GM12865 (cell line): ENCODE data around the gene AKR7A2.

ENCODE experiments used
- DNase-seq: peaks from one replicate; pipeline ENCODE4 v3.0.0; 2010; ENCODE audit warnings: low read depth
- H3K4me3 ChIP-seq: 2 replicates; pipeline ENCODE4 v1.5.1; 2011; ENCODE audit warnings: mild to moderate bottlenecking, low read depth, low read length, control low read depth
- CTCF ChIP-seq: IDR thresholded peaks from 2 replicates; pipeline ENCODE4 v1.5.1; 2011; ENCODE audit warnings: low read length, control low read depth, low read depth, inconsistent platforms; ENCODE audit not compliant: insufficient read depth; ENCODE audit errors: missing control alignments

The AKR7A2 gene

GRCh38 chr1:19319196-19319595, 7.3 kb upstream of the AKR7A2 start:
- TF ChIP-seq CTCF, result no peak
- no peak overlapping the region for H3K4me3 ChIP-seq
- no peak for DNase-seq

GRCh38 chr1:19317126-19317910, 5.4 kb upstream of the AKR7A2 start:
- H3K4me3 ChIP-seq, result no peak overlapping the region
- TF ChIP-seq CTCF, result no peak
- no peak for DNase-seq

- H3K4me3 ChIP-seq, result no peak overlapping the region
- no peak for TF ChIP-seq CTCF
- DNase-seq, result peak; percentile 83
These were observed 3.6 kb upstream of the AKR7A2 start for GRCh38 chr1:19315378-19316198.

GRCh38 chr1:19313961-19314882, 2.3 kb upstream of the AKR7A2 start:
- TF ChIP-seq CTCF, result no peak
- H3K4me3 ChIP-seq, result no peak overlapping the region
- peak; percentile 44 for DNase-seq

- H3K4me3 ChIP-seq, result no peak overlapping the region
- no peak for TF ChIP-seq CTCF
- DNase-seq, result no peak
These were observed 1.7 kb upstream of the AKR7A2 start for GRCh38 chr1:19313636-19313959.

- TF ChIP-seq CTCF, result no peak
- H3K4me3 ChIP-seq, result peak overlapping the region; percentile 67
- DNase-seq, result peak; percentile 36
These were observed 1.1 kb upstream of the AKR7A2 start for GRCh38 chr1:19312782-19313635.
